ENCODE data around the gene C5orf58.

Gene C5orf58

DNA sequence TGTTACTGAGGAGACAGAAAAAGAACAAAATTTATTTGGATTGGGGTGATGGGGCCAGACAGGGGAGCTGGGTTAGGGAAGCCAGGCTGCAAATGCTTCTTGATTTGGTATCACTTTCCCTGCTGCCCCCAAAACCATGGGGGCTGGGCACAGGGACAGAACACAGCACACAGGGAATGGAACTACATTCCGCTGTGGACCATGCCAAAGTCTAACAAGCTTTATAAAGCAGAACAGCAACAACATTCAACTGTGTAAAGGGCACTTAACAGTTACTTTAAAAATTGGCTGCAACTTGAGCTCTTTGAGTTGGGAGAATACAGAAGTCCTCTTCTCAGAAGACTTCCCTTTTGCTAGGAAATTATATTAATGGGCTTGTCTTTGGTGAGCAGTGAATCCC lies 23.8 kb downstream of the C5orf58 start:
- H3K4me1 ChIP-seq (ENCODE audit: low read length), result peaks cover 33% of the 10 kb centered on the region
- H3K4me2 ChIP-seq (ENCODE audit: low read length), result no peak overlapping the region
- H3K36me3 ChIP-seq (replicated peaks; ENCODE audit: low read depth, low read length), result no peaks in the 10 kb centered on the region
- no peaks in the 10 kb centered on the region for H3K9me3 ChIP-seq (ENCODE audit: insufficient read depth, low read length)
- H2AFZ ChIP-seq (ENCODE audit: low read depth, low read length), result no peak overlapping the region
- peaks cover 51% of the 10 kb centered on the region for H3K27me3 ChIP-seq (ENCODE audit: low read depth, low read length)
- H3K27ac ChIP-seq (ENCODE audit: low read length), result no peak overlapping the region
- no peak overlapping the region for H3K9ac ChIP-seq (ENCODE audit: low read length)
- H3K4me3 ChIP-seq (ENCODE audit: low read length), result no peak overlapping the region
- no peaks in the 10 kb centered on the region for H4K20me1 ChIP-seq (ENCODE audit: insufficient read depth, low read length)
- no peaks in the 10 kb centered on the region for H3K79me2 ChIP-seq (ENCODE audit: low read length)
- TF ChIP-seq CTCF (IDR thresholded peaks at IDR 0.05; ENCODE audit: low read depth, low read length), result no peak
- no peak for TF ChIP-seq EZH2phosphoT487 (IDR thresholded peaks at IDR 0.05; ENCODE audit: low read depth)

GRCh38 chr5:170257370-170257769 lies 24.6 kb downstream of the C5orf58 start:
- no peak overlapping the region for H3K4me2 ChIP-seq (ENCODE audit: low read length)
- H3K9me3 ChIP-seq (ENCODE audit: insufficient read depth, low read length), result no peaks in the 10 kb centered on the region
- H3K36me3 ChIP-seq (replicated peaks; ENCODE audit: low read depth, low read length), result no peaks in the 10 kb centered on the region
- H3K27me3 ChIP-seq (ENCODE audit: low read depth, low read length), result peaks cover 51% of the 10 kb centered on the region
- peaks cover 25% of the 10 kb centered on the region for H3K4me1 ChIP-seq (ENCODE audit: low read length)
- H3K4me3 ChIP-seq (ENCODE audit: low read length), result no peak overlapping the region
- no peaks in the 10 kb centered on the region for H3K79me2 ChIP-seq (ENCODE audit: low read length)
- no peak overlapping the region for H3K27ac ChIP-seq (ENCODE audit: low read length)
- TF ChIP-seq CTCF (IDR thresholded peaks at IDR 0.05; ENCODE audit: low read depth, low read length), result no peak
- no peak for TF ChIP-seq EZH2phosphoT487 (IDR thresholded peaks at IDR 0.05; ENCODE audit: low read depth)
- no peak overlapping the region for H3K9ac ChIP-seq (ENCODE audit: low read length)
- H4K20me1 ChIP-seq (ENCODE audit: insufficient read depth, low read length), result no peaks in the 10 kb centered on the region
- H2AFZ ChIP-seq (ENCODE audit: low read depth, low read length), result no peak overlapping the region

DNA sequence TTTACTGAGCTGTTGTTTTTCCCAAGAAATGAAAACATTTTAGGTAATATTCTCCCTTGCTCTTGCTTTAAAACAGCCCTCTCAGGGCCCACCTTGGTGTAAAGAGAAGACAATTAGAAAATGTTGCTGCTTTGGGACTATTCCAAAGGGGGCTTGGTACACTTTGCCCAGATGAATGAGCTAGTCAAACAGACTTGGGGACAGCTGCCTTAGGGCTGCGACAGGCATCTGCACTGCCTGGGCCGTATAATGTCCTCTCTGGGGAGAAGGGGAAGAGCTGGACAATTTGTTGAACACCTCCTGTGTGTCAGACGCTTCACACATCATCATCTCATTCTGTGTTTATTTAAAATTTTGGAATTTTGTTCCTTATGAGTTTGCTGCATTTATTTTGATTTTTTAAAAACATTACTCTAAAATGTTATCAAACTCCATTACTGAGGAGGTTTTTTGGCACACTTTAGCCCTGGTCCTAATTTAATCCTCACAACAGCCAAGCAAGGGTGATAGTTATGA lies 28.8 kb downstream of the C5orf58 start:
- no peak overlapping the region for H3K9ac ChIP-seq (ENCODE audit: low read length)
- no peak overlapping the region for H3K27ac ChIP-seq (ENCODE audit: low read length)
- H3K79me2 ChIP-seq (ENCODE audit: low read length), result no peaks in the 10 kb centered on the region
- H4K20me1 ChIP-seq (ENCODE audit: insufficient read depth, low read length), result no peaks in the 10 kb centered on the region
- no peaks in the 10 kb centered on the region for H3K36me3 ChIP-seq (replicated peaks; ENCODE audit: low read depth, low read length)
- H3K4me2 ChIP-seq (ENCODE audit: low read length), result no peak overlapping the region
- peaks cover 10% of the 10 kb centered on the region for H3K4me1 ChIP-seq (ENCODE audit: low read length)
- H3K27me3 ChIP-seq (ENCODE audit: low read depth, low read length), result peaks cover 62% of the 10 kb centered on the region
- H3K4me3 ChIP-seq (ENCODE audit: low read length), result no peak overlapping the region
- TF ChIP-seq CTCF (IDR thresholded peaks at IDR 0.05; ENCODE audit: low read depth, low read length), result no peak
- no peak for TF ChIP-seq EZH2phosphoT487 (IDR thresholded peaks at IDR 0.05; ENCODE audit: low read depth)
- no peak overlapping the region for H2AFZ ChIP-seq (ENCODE audit: low read depth, low read length)
- no peaks in the 10 kb centered on the region for H3K9me3 ChIP-seq (ENCODE audit: insufficient read depth, low read length)

GRCh38 chr5:170262061-170263045 lies 29.6 kb downstream of the C5orf58 start:
- Histone ChIP-seq H3K27ac (ENCODE audit: low read length) (no peak overlapping the region), H3K4me1 (ENCODE audit: low read length) (peaks cover 17% of the 10 kb centered on the region), H3K4me2 (ENCODE audit: low read length) (no peak overlapping the region), H4K20me1 (ENCODE audit: insufficient read depth, low read length) (no peaks in the 10 kb centered on the region), H2AFZ (ENCODE audit: low read depth, low read length) (no peak overlapping the region), H3K9me3 (ENCODE audit: insufficient read depth, low read length) (no peaks in the 10 kb centered on the region), H3K4me3 (ENCODE audit: low read length) (no peak overlapping the region), H3K79me2 (ENCODE audit: low read length) (no peaks in the 10 kb centered on the region), H3K36me3 (replicated peaks; ENCODE audit: low read depth, low read length) (no peaks in the 10 kb centered on the region), H3K27me3 (ENCODE audit: low read depth, low read length) (peaks cover 70% of the 10 kb centered on the region), H3K9ac (ENCODE audit: low read length) (no peak overlapping the region)
- no peak for TF ChIP-seq EZH2phosphoT487 (IDR thresholded peaks at IDR 0.05; ENCODE audit: low read depth)
- TF ChIP-seq CTCF (IDR thresholded peaks at IDR 0.05; ENCODE audit: low read depth, low read length), result no peak
